A549 (cell line): ENCODE data around the gene MYH11.

Experiments used
- CEBPB ChIP-seq, 2 experiments: fragments of >200 bp in 1 of 2; sonication (Bioruptor Twin) in 1 of 2; formaldehyde crosslinking in 1 of 2; IDR thresholded peaks; 2 replicates each; pipeline ENCODE4 v1.6.1; 2012 to 2016
- EP300 ChIP-seq, 2 experiments: fragments of >200 bp; sonication (Bioruptor Twin); formaldehyde crosslinking; IDR thresholded peaks; 2 replicates in 1 of 2; 3 replicates in 1 of 2; pipeline ENCODE4 v1.6.1; 2016 to 2017
- FOSB ChIP-seq: fragments of 250-450 bp; sonication (Bioruptor Pico); IDR thresholded peaks from 2 replicates; pipeline ENCODE4 v1.5.0; 2020; ENCODE audit warnings: mild to moderate bottlenecking, moderate library complexity
- JUNB ChIP-seq: fragments of >200 bp; sonication (Bioruptor Twin); formaldehyde crosslinking; IDR thresholded peaks from 2 replicates; pipeline ENCODE4 v1.6.1; 2016
- PHF8 ChIP-seq: fragments of 200-600 bp; sonication (generic); IDR thresholded peaks from 2 replicates; pipeline ENCODE4 v1.6.1; 2016; ENCODE audit warnings: low read depth, mild to moderate bottlenecking, antibody characterized with exemption, moderate library complexity, borderline replicate concordance
- POLR2A ChIP-seq: IDR thresholded peaks from 2 replicates; pipeline ENCODE4 v1.6.1; 2012; ENCODE audit warnings: mild to moderate bottlenecking, low read length
- RAD21 ChIP-seq, 2 experiments: fragments of >200 bp in 1 of 2; sonication (Bioruptor Twin) in 1 of 2; formaldehyde crosslinking in 1 of 2; IDR thresholded peaks in 1 of 2; conservative IDR thresholded peaks in 1 of 2; 2 replicates in 1 of 2; 3 replicates in 1 of 2; pipeline ENCODE4 v1.6.1; 2012 to 2018; ENCODE audit warnings: inconsistent platforms in 1 of 2
- SMC3 ChIP-seq: fragments of >200 bp; sonication (Bioruptor Twin); formaldehyde crosslinking; IDR thresholded peaks from 3 replicates; pipeline ENCODE4 v1.6.1; 2018; ENCODE audit warnings: inconsistent platforms
- TF ChIP-seq, protein P1 (sequence below): fragments of >200 bp; sonication (Bioruptor Twin); formaldehyde crosslinking; IDR thresholded peaks from 3 replicates; pipeline ENCODE4 v1.5.1; 2016

DNA sequence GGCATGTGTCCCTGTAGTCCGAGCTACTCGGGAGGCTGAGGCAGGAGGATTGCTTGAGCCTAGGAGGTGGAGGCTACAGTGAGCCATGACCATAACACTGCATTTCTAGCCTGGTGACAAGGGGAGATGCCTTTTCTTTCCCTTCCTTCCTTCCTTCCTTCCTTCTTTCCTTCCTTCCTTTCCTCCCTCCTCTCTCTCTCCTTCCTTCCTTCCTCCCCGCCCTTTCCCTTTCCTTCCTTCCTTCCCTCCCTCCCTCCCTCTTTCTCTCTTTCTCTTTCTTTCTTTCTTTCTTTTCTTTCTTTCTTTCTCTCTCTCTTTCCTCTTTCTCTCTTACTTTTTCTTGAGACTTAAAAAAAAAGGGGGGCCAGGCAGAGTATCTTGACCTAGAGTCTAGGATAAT lies 34.7 kb upstream of the MYH11 start:
- TF ChIP-seq, protein P1, sequence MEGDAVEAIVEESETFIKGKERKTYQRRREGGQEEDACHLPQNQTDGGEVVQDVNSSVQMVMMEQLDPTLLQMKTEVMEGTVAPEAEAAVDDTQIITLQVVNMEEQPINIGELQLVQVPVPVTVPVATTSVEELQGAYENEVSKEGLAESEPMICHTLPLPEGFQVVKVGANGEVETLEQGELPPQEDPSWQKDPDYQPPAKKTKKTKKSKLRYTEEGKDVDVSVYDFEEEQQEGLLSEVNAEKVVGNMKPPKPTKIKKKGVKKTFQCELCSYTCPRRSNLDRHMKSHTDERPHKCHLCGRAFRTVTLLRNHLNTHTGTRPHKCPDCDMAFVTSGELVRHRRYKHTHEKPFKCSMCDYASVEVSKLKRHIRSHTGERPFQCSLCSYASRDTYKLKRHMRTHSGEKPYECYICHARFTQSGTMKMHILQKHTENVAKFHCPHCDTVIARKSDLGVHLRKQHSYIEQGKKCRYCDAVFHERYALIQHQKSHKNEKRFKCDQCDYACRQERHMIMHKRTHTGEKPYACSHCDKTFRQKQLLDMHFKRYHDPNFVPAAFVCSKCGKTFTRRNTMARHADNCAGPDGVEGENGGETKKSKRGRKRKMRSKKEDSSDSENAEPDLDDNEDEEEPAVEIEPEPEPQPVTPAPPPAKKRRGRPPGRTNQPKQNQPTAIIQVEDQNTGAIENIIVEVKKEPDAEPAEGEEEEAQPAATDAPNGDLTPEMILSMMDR = no peak
- TF ChIP-seq RAD21 (conservative IDR thresholded peaks at IDR 0.05 in 1 of 2, IDR thresholded peaks at IDR 0.05 in 1 of 2) (no peak), CEBPB (IDR thresholded peaks at IDR 0.05) (no peak), JUNB (no peak), POLR2A (no peak), EP300 (IDR thresholded peaks at IDR 0.05) (no peak), FOSB (no peak), PHF8 (no peak), SMC3 (no peak)
